ENCODE results near the gene ACVRL1.
A peak's percentile ranks its signal among the peaks of the same experiment; 100 is the strongest.

The ACVRL1 gene

DNA sequence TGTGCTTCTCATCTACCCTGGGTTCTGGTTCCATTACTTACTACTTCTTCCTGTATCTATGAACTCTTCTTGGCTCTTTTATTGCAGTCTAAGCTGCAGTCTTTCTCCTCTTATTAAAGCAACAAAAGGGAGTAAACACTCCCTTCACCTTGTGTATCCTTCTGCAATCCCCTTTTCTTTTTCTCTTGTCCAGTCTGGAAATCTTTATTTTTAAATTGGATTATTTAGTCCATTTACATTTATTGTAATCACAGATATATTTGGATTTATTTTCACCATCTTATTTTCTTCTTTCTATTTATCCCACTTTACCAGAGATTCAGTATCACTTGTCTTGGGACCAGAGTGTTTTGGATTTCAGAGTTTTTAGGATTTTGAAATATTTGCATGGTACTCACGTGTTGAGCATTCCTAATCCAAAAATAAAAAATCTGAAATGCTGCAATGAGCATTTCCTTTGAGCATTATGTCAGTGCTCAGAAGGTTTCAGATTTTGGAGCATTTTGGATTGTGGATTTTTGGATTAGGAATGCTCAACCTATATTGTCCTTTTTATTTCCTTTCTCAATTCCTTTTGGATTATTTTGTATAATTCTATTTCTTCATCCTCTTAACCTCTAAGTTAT lies 37.4 kb downstream of the ACVRL1 start:
- no peak for DNase-seq

DNA sequence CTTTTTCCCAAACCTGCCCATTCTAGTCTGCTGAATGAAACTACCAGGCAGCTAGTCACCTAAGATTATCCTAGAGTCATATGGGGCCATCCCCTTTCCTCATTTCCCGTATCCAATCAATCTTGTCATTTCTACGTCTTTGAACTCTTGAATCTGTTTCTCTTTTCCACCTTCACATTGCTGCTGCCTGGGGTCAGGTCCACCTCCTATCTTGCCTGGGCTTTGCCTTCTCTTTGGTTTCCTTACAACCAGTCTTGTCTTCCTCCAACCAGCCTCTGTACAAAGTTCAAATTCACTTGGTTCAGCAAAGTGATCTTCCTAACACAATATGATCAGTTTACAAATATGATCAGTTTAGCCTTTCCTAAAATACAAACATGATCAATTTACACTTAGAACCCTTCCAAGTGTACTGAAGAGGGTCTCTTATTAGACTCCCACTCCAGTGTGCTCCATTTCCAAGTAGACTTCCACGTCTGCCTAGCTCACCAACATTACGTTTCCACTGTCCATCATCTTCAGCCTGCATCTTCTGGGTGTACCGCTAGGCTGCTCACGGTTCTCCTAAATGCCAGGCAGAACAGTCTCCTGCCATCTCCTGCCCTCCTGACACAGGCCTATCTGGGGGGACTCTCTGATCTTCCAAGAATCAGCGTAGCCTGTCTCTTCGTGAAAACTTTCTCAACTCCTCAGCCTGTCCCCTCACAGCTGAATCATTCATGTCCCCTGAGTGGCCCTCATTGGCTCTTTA lies 40.1 kb downstream of the ACVRL1 start:
- DNase-seq, result no peak

DNA sequence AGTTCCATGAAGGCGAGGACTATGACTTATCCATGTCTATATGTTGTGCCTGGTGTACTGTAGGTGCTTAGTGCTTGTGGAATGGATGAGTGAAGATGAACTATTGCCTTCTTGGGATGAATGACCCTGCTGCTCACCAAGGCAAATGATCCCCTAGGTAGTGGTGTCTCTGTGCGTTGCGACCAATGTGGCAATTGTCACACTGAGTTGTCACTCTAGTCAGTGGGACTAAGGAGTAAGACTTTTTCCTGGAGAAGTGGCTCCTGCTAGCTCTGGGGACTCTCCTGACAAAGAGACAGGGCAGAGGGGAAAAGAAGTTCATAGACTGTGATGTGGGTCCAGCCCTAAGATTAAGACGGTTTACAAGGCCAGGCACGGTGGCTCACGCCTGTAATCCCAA lies 40.8 kb downstream of the ACVRL1 start:
- no peak for DNase-seq

DNA sequence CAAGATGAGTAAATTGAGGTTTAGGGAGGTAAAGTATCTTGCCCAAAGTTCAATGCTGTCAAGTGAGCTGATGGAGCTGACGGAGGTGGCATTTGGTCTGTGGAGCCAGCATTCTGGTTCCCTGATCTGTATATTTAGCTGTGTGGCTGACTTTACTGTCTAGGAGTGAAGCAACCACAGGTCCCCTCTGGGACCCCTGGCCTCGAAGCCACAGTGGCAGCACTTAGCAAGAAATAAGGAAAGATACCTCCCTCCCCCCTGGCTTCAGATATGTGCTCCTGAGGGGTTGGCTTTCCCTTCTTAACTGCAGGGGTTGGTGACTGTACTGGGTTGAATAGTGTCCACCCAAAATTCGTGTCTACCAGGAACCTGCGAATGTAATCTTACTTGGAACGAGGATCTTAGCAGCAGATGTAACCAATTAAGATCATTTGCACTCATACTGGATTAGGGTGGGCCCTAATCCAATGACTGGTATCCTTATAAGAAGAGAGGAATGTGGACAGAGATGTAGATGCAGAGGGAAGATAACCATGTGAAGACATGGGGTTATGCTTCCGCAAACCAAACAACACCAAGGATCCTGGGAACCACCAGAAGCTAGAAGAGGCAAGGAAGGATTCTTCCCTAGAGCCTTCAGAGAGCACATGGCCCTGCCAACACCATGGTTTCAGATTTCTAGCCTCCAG lies 42.2 kb downstream of the ACVRL1 start:
- no peak for DNase-seq

DNA sequence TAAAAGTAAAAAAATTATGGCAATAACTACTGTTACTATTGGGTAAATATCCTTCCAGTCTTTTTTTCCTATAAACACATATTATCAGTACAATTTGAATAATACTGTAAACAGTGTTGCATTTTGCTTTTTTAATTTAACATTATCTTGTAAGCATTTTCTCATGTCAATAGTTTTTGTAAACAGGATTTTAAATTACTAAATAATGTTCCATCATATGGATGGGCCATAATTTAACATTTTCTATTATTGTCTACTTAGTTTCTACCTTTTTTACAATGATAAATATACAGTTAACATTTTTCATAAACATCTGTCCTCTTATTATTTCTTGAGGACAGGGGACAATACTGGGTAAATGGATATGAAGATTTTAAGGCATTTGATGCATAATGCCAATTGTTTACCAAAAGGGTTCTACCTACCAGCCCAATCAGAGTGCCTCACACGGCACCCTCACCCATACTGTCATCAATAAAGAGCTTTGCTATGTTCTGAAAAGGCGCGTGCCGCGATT lies 43.4 kb downstream of the ACVRL1 start:
- DNase-seq, result no peak

DNA sequence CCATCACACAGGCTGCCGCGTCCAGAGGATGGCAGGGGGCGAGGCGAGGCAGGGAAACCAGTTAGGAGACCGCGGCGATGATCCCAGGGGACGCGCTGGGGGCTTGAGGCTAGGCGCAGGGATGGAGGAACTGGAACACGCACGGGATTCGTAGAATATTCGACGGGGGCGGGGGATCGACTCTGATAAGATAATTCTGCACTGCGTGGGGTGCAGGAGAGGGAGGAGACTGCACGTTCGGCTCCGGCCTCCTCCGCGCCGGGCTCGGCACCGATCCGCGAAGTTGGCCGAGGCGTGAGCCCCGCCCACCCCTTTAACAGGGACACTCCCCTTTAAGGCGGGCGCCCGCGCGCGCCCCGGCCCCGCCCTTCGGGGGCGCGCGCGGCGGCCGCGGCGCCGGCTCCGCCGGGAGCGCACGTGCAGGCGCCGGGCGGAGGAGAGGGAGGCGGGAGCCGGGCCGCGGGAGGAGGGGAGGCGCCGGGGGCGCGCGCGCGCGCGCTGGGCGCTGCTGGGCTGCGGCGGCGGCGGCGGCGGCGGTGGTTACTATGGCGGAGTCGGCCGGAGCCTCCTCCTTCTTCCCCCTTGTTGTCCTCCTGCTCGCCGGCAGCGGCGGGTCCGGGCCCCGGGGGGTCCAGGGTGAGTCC lies 44.0 kb downstream of the ACVRL1 start, which contains the start of gene ACVR1B:
ACVR1B (plus strand) TSS at position 501 of the 644 bp plus-strand sequence; CDS start at position 546, 45 bp downstream.
- DNase-seq, result peak; percentile 37

DNA sequence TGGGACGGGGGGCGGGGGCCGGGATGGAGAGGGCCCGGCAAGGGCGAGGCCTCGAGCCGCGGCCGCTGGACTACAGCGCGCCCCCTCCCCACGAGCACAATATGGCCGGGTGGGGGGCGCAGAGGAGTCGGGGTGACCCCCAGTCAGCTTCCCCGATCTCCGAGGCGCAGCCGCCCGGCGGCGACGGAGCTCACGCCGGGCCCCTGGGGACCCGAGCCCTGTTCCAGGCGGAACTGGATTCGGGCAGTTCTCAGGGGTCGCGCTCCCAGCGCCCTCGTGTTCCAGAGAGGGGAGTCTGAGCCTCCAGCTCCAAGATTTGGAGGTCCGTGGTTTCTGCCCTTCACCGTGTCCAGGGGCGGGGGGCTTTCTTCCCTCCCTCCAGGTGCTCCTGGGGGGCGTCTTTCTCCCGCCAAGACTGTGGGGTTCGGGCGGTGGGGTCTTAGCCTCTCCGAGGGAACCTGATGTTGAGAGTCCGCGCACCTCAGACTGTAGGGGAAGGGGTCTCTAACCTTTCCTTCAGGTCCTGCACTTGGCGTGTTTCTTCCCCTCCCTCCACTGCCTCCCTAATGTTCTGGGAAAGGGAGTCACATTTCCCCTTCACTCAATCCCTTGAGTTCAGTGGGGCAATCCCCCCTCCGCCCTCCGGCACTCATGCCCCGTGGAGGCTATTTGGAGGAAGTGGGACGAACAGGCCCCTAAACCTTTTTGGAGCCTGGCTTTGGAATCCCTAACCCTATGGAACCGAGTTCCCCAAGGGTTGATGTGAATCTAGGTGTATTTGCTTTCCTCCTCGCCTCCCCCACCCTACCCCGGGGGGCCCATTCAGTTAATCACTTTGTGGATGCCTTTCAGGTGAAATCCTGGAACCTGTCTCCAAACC lies 44.8 kb downstream of the ACVRL1 start:
- DNase-seq, result no peak

DNA sequence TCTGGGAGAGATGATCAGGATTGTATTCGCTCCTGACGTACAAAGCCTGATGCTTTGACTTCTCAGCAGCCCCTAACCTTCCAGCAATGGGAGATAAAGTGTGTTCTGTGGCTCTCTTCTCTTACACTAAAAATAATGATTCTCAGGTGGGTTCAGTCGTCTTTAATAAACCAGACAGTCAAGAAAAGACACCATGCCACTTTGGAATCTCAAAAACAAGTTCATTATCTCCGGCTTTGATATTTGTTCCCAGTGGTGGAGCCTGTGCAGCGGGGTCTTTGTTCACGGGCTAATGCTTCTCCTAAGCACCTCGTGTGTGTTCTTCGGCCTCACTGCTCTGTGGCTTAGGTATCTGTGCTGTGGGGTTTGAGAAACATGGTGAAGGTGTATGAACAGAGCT lies 45.8 kb downstream of the ACVRL1 start:
- DNase-seq, result no peak

DNA sequence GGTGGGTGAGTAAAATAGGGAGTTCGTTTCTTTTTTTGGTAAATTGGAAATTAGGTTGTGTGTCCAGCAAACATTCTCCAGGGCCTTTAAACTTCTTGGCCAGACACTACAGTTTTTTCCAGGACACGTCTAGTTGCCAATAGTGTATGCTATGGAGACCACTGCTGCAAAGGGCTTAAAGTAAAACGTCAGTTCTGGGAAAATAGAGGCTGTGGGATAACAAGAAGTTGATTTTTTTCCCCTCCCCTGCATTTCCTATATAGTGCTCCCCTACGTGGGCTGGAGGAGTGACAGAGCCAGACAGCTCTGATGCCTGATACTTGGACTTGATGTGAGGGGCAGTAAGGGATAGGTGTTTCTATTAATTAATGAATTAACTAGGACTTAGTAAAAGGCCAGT lies 46.6 kb downstream of the ACVRL1 start:
- DNase-seq, result no peak

DNA sequence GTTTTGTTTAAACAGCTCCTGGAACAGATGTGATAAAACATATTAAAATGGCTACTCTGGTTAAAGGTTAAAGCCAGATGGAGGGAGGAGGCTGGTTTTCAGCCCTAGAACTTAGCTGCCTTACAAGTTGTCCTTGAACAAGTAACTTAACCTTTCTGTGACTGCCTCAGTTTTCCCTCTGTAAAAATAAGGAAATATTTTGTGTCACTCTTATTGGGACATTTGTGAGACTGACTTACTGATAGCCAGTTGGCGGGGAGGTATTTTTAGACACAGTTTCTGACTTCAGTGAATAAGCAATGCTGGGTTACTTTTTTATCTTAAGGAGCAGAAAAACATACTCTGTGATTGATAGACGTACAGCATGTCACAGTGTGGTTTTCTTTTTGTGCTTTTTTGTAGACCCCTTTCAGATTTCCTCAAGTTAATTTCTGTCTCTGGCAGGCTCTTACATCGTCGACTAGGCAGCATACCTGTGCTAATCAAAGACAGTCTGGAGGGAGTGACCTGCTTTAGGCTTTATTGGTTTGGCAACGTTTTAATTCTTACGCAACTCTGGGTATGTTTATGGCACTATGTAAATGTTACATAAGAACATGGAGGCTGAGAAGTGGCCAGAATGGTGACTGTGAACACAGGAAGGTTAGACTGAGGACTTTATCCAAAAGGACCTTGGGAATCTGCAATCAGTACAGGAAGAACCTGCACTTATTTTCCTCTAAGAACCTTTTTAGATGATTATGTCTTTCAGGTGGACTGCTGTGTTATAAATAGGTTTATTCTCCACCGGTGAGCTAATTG lies 47.5 kb downstream of the ACVRL1 start:
- DNase-seq, result no peak

DNA sequence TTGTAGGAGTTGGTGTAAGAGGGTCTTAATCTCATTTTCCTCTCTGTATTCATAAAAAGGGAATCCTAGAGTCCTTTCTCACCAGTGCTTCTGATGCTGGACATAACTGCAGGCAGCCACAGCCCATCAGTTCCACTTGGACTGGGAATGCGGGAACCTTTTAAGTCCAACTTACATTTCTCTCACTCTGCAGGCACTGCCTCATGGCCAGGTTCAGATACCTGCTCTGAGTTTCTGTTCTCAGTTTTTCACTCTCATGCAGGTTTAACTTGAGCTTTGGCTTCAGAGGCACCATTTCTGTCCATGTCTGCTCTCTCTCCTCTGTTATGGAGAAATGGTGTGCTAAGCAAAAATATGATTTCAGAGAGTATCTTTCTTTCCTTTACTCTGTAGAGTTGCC lies 48.4 kb downstream of the ACVRL1 start:
- DNase-seq, result no peak

DNA sequence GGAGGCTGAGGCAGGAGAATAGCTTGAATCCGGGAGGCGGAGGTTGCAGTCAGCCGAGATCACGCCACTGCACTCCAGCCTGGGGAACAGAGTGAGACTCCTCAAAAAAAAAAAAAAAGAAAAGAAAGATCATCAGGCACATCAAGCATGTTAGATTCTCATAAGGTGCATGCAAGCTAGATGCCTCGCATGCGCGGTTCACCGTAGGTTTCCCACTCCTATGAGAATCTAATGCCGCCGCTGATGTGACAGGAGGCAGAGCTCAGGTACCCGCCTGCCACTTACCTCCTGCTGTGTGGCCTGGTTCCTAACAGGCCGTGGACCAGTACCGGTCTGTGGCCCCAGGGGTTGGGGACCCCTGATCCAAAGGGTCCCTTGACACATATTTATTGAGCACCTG lies 51.2 kb downstream of the ACVRL1 start:
- no peak for DNase-seq

DNA sequence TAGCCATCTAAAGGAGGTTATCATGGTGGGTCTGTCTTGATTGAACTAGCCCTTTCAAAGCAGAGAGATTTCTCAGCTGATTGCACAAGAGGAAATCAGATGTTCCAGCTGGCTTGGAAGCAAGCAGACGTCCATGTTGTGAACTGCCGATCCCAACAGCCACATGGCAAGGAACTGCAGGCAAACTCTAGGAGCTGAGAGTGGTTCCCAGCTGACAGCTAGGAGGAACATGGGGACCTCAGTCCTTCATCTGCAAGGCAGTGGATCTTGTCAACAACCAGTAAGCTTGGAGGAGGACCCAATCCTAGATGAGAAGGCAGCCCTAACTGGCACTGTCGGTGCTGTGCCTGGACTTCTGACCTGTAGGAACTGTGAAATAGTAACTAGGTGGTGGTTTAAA lies 51.9 kb downstream of the ACVRL1 start:
- DNase-seq, result no peak

DNA sequence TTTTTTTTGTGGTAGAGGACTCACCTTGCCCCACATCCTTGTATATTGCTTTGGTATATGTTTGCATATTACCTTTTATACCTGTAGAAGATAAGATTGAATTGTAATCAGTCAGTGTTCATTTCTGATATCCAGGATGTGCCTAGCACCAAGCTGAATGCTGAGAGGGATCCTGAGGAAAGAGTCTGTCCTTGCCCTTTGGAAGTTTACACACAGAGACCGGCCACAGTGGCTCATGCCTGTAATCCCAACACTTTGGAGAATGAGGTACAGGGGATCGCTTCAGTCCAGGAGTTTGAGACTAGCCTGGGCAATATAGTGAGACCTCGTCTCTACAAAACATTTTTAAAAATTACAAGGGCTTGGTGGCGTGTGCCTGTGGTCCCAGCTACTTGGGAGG lies 52.6 kb downstream of the ACVRL1 start:
- no peak for DNase-seq

DNA sequence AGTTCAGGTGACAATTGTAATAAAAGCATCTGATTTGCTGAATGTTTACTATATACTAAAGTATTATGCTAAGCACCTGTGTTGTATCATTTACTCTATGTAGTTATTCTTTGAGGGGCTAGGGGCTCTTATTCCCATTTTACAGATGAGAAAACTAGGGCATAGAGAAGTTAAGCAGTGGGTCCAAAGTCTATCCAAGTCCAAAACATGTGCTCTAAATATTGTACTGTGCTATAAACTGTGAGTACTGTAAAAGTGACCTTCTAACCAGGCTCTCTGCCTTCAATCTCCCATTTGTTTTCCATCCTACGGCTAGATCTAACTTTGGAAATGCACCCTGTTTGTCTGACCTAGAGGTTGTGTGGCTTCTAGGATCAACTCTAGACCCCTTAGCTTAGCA lies 53.2 kb downstream of the ACVRL1 start:
- no peak for DNase-seq

DNA sequence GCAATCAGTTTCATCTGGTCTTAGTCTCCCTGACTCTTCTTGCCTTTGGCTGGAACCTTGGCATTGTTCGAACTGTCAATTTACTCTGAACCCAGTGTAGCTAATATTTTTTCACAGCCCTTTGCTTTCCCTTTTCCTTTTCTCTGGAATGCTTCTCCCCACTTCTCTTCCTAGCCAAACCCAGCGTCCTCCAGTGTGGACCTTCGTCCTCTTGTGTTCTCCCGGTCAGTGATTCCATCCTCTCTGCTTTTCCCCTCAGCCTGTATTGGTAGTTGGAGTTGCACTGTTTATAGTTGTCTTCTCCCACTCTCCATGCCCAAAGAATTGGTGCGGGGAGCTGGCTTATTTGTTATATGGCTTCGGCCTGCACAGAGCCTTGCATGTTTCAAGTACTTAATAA lies 53.6 kb downstream of the ACVRL1 start:
- DNase-seq, result no peak

DNA sequence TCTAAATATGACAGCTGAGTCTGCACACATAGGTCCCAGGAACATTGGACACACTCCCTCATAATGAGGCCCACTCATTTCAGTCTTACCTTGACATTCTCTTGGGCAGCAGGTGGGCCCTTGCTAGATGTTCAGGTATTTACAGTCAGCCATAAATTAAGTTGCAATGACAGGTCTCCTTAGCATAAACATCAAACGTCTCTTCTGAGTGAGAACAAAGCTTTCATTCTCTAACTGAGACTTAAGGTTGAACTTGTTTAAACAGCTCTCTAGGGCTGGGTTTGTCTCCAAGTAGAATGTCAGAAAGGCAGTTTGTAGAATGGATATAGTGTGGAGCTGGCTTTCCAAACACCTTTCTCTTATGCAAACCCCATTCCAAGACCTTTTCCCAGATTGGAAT lies 54.5 kb downstream of the ACVRL1 start:
- DNase-seq, result no peak

DNA sequence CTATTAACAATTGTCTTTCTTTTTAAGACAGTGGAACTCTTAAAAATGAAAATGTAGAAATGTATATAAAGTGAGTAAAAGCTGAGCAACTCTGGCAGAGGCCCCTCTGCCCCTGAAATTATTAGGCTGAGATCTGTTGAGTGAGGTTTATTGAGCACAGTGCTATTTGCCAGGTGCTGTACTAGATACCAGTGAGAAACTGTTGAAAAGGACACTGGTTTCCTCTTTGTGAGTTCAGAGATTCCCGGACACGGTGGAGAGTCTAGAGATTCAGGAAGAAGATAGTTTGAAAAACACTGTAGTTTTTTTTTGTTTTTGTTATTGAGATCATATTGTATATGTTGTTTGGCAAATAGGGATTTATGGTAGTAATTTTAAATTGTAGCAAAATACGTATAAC lies 55.4 kb downstream of the ACVRL1 start:
- no peak for DNase-seq

DNA sequence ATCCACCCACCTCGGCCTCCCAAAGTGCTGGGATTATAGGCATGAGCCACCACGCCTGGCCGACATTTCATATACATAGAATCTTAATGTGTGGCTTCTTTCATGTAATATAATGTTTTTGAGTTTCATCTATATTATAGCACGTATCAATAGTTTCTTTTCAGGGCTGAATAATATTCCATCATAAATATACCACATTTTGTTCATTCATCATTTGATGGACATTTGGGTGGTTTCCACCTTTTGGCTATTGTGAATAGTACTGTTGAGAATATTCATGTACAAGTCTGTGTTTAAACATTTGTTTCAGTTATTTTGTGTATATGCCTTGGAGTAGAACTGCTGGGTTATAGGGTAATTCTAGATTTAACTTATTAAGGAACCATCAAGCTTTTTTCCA lies 56.2 kb downstream of the ACVRL1 start:
- DNase-seq, result no peak

DNA sequence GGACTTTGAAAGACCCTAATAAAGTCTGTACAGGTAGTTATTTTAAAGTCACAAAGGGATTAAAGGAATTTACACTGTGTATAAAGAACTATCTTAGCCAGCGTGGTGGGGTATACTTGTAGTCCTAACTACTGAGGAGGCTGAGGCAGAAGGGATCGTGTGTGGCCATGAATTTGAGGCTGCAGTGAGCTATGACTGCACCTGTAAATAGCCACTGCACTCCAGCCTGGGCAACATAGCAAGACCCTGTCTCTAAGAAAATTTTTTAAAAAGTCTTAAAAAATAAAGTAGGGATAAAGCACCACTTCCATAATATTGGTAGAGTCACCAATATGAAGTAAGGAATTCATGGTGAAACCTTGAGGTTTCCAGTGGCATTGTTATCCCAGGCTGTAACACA lies 62.3 kb downstream of the ACVRL1 start:
- no peak for DNase-seq

DNA sequence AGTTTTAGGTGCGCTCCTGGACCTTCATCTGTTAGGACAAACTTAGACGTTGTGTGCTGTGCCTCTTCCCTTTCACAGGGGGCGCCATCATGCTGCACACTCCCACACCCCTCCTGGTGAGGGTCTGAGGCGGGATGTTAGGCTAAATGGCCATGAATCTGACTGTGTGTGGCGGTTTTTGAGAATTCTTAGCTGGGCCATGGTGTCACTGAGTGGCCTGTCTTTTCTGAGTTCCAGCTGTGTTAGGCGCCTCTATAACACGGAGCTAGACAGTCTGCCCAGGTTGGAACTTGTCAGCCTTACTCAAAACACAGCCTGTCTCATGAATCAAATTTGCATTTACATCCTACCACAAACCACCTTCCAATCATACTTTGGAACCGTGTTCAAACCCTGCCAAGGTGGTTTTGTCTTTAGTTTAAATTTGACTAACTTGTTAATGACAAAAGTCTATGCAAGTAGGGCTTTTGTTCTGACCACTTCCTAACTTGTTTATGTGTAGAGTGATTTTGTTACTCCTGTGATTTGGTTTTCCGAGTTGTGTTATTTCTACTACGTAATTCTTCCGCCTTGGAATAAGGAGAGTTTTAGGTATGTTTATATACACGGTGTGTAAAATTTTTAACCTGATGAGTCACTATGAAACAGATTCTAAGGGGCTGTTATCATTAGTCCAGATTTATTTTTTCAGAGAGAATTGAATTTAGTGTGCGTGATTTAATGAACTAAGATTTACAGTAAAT lies 63.8 kb downstream of the ACVRL1 start:
- no peak for DNase-seq
